Upper lobe of left lung (tissue), 4 donors: ENCODE data around the gene BLOC1S3.

Experiments used
- CTCF ChIP-seq, 6 experiments: fragments of 450-650 bp in 4 of 6; fragments of 200-600 bp in 2 of 6; sonication (generic) in 2 of 6; IDR thresholded peaks; one replicate each; pipeline ENCODE4 v1.5.1; 2016 to 2019; ENCODE audit warnings: antibody characterized with exemption in 6 of 6
- POLR2A ChIP-seq, 4 donors: fragments of 450-650 bp; IDR thresholded peaks; one replicate each; pipeline ENCODE4 v1.5.1; 2016 to 2017; ENCODE audit warnings: antibody characterized with exemption in 4 of 4, mild to moderate bottlenecking in 2 of 4
- POLR2AphosphoS5 ChIP-seq, 2 donors: sonication (generic); formaldehyde crosslinking; IDR thresholded peaks; one replicate each; pipeline ENCODE4 v1.5.1; 2017; ENCODE audit warnings: antibody characterized with exemption in 2 of 2

GRCh38 chr19:45186509-45187334 lies 8.1 kb downstream of the BLOC1S3 start:
- no peak for TF ChIP-seq POLR2A (IDR thresholded peaks at IDR 0.05)
- no peak for TF ChIP-seq POLR2AphosphoS5 (IDR thresholded peaks at IDR 0.05)
- TF ChIP-seq CTCF (IDR thresholded peaks at IDR 0.05), result no peak
